Subcutaneous adipose tissue (tissue), 4 donors: Measurements from ENCODE around the gene TMIE. TPM values are rescaled to one million over a fixed set of nuclear protein-coding genes. Genes with fewer than 3 reads are reported as not detected.

ENCODE experiments used
- total RNA-seq, 4 donors: library from RNA; depleted of rRNA; stranded (reverse); fragments of >200 nt; gene quantifications; one replicate each; pipeline ENCODE4 v1.1.0, GENCODE V29; 2016
- TF ChIP-seq, protein P1 (sequence below): fragments of 450-650 bp; IDR thresholded peaks from one replicate; pipeline ENCODE4 v1.5.1; 2016; ENCODE audit warnings: low read depth, mild to moderate bottlenecking, control low read depth, antibody characterized with exemption, moderate library complexity

TMIE gene
- total RNA-seq, 4 donors from 2014 or later, result 0.88 TPM; not detected in 3

DNA sequence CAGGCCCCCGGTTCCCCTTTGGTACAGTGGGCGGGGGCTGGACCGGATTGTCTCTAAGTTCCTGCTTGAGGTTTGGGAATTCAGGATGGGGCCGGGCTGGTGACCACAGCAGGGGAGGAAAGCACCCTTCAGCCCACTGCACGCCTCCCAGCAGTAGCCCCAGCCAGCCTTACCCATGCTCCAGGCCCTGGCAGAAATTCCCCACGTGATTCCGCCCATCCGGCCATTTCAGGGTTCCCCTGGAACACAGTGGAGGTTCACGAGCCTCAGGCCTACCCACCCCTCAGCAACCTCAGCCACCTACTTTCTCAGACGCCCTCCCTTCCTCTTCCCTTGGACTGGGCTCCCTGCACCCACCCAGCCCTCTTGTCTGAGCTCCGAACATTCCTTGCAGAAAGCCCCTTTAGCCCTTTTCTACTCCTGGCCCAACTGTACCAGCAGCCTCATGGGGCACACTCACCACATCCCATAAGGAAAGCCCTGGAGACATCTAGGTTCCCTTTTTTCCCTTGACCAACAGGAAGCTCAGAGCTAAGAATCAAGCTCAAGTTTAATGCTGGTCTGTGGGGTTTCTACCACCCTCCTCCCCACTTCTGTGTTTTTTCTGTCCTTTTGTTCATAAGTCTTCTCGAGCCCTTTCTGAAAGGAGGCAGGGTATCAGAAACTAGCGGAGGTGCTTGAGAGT is 19.2 kb upstream of the TMIE start:
- TF ChIP-seq, protein P1, sequence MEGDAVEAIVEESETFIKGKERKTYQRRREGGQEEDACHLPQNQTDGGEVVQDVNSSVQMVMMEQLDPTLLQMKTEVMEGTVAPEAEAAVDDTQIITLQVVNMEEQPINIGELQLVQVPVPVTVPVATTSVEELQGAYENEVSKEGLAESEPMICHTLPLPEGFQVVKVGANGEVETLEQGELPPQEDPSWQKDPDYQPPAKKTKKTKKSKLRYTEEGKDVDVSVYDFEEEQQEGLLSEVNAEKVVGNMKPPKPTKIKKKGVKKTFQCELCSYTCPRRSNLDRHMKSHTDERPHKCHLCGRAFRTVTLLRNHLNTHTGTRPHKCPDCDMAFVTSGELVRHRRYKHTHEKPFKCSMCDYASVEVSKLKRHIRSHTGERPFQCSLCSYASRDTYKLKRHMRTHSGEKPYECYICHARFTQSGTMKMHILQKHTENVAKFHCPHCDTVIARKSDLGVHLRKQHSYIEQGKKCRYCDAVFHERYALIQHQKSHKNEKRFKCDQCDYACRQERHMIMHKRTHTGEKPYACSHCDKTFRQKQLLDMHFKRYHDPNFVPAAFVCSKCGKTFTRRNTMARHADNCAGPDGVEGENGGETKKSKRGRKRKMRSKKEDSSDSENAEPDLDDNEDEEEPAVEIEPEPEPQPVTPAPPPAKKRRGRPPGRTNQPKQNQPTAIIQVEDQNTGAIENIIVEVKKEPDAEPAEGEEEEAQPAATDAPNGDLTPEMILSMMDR, result no peak

DNA sequence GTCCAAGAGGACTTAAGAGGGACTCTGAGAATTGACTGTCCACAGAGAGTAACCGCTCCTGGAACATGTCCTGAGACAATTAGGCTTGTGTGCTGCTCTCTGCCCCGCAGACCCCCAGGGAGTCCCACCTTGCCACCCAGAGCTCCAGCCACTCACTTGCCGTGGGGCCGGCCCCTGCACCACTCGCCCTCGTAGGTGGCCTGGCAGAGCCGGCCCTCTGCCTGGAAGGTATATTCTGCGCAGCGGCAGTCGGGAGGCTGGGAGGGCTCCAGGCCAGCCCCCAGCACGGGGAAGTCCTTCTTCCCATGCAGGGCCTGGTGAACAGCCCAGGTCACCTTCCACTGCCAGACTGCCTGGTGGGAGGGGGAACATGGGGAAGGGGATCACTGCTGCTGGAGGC is 18.2 kb upstream of the TMIE start:
- TF ChIP-seq, protein P1, result no peak

DNA sequence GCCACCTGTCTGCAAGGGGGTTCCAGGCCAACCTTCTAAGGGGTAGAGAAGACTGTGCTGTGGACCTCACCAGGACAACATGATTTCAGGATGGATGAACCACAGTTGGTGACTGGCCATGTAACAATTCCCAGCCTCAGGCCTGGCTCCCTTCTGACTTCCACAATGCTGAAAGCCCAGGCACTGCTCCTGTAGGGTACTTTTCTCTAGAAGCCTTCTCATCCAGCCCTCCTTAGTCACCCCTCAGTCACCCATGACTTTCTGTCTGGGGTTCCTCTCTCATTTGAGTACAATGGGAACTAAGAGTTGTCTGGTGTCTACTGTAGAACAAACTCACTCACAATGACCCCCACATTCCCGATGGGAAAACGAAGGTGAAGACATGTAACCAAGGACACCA is 16.3 kb upstream of the TMIE start:
- TF ChIP-seq, protein P1, result no peak

GRCh38 chr3:46685446-46685845 is 15.7 kb upstream of the TMIE start:
- TF ChIP-seq, protein P1, result no peak

DNA sequence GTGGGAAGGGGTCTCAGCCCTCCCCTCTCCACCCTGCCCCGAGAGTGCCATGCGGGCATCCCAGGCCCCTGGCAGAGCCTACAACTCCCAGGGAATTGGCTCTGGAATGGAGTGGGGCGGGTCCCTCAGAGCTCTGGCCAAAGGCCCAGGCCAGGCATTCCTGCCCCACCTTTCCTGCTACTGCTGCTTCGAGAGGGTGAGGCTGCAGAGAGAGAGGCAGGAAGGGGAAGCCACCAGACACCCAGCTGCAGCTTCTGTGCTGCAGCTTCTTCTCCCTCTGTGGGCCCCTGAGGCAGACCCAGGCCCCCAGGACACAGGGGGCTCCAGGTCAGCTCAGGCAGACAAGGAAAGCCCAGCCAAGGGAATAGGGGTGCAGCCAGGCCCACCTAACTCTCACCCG is 10.4 kb upstream of the TMIE start:
- TF ChIP-seq, protein P1, result no peak

GRCh38 chr3:46692566-46692990 is 8.6 kb upstream of the TMIE start:
- TF ChIP-seq, protein P1, result no peak

DNA sequence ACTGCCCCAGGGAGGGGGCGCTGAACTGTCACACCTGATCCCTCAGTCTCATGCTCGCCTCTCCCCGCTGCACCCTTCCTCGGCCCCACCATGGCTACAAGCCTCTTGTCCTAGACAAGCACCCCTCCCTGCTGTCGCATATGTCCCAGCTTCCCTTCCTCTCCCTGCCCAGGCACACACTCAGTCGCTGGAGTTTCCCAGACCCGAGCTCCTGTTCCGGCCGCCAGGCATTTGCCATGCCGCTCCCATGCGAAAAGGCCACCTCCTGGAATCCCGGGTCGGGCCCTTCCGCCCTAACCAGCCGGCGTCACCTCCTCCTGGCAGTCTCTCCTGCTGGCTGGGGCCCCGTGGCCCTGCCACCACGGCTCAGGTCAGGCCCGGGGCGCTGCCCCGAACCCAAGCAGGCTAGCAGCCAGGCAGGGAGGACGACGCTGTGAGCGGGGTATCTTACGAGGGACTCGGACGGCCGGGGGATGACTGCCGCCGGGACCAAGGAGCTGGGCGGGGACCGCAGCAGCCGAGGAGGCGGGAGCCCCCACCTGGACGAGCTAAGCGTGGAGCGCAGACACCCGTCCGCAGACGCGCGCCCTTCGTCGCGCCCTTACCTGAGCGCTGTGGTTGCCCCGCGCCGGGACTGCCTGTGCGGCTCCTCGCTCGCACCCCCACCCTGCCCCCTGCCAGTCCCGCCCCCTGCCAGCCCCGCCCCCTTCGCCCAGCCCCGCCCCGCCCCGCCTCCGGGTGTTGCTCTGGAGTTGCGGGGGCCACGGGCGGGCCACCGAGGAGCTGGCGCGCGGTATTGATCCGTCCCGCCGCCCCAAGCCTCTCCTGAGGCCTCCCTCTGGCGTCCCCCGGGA is 7.9 kb upstream of the TMIE start, which contains the start of gene ALS2CL:
ALS2CL (minus strand) TSS at position 642 of the 854 bp plus-strand sequence. CDS start 4,239 bp downstream, outside the sequence.
- TF ChIP-seq, protein P1, result no peak
